Stimulated activated effector memory CD8-positive, alpha-beta T cell treated with anti-CD3 and anti-CD28 coated beads, Interleukin-12 subunit alpha, Interleukin-12 subunit beta, amount 100 ng/mL, for 72 hours (primary cell): ENCODE results near the gene TRIO.

Source experiments
- ATAC-seq: fragments of 150-1000 bp; cut with Tn5 transposase; 2 replicates; pipeline ENCODE4 v1.10.0; 2021
- DNase-seq, 2 donors: peaks; one replicate each; pipeline ENCODE4 v3.0.0; 2021 to 2022; ENCODE audit warnings: low spot score in 2 of 2
- H3K27ac Mint-ChIP-seq: one replicate; pipeline ENCODE4 v1.8.0; 2022; ENCODE audit warnings: mild to moderate bottlenecking, mixed read lengths
- H3K36me3 Mint-ChIP-seq: one replicate; pipeline ENCODE4 v1.8.0; 2022; ENCODE audit warnings: mild to moderate bottlenecking, mixed read lengths
- H3K4me1 Mint-ChIP-seq: one replicate; pipeline ENCODE4 v1.8.0; 2022; ENCODE audit warnings: mixed read lengths
- H3K4me3 Mint-ChIP-seq: one replicate; pipeline ENCODE4 v1.8.0; 2022; ENCODE audit warnings: mild to moderate bottlenecking, mixed read lengths
- H3K9me3 Mint-ChIP-seq: one replicate; pipeline ENCODE4 v1.8.0; 2022; ENCODE audit warnings: mixed read lengths

Gene TRIO

GRCh38 chr5:14166437-14166836 is 23.3 kb downstream of the TRIO start:
- ATAC-seq (no peak), DNase-seq (no peak)
- Mint-ChIP-seq H3K4me1 (no peaks in the 10 kb centered on the region), H3K9me3 (no peaks in the 10 kb centered on the region), H3K36me3 (no peaks in the 10 kb centered on the region), H3K4me3 (no peak overlapping the region), H3K27ac (no peak overlapping the region)

- Mint-ChIP-seq H3K4me3 (no peak overlapping the region), H3K36me3 (no peaks in the 10 kb centered on the region), H3K9me3 (no peaks in the 10 kb centered on the region), H3K27ac (no peak overlapping the region), H3K4me1 (no peaks in the 10 kb centered on the region)
- DNase-seq (no peak), ATAC-seq (peak; percentile 44)
Measured at GRCh38 chr5:14167211-14167845, 24.2 kb downstream of the TRIO start.

- no peak overlapping the region for H3K27ac Mint-ChIP-seq
- no peak for ATAC-seq
- H3K4me1 Mint-ChIP-seq, result no peaks in the 10 kb centered on the region
- no peak overlapping the region for H3K4me3 Mint-ChIP-seq
- no peaks in the 10 kb centered on the region for H3K9me3 Mint-ChIP-seq
- no peaks in the 10 kb centered on the region for H3K36me3 Mint-ChIP-seq
- no peak for DNase-seq
Measured at GRCh38 chr5:14168144-14168792, 25.1 kb downstream of the TRIO start.

- H3K4me3 Mint-ChIP-seq, result no peak overlapping the region
- H3K36me3 Mint-ChIP-seq, result no peaks in the 10 kb centered on the region
- ATAC-seq (no peak), DNase-seq (no peak)
- no peaks in the 10 kb centered on the region for H3K9me3 Mint-ChIP-seq
- H3K27ac Mint-ChIP-seq, result no peak overlapping the region
- no peaks in the 10 kb centered on the region for H3K4me1 Mint-ChIP-seq
Measured at GRCh38 chr5:14168793-14169262, 25.7 kb downstream of the TRIO start.

- no peaks in the 10 kb centered on the region for H3K36me3 Mint-ChIP-seq
- no peak for ATAC-seq
- H3K4me1 Mint-ChIP-seq, result no peaks in the 10 kb centered on the region
- H3K4me3 Mint-ChIP-seq, result no peak overlapping the region
- H3K27ac Mint-ChIP-seq, result no peak overlapping the region
- no peaks in the 10 kb centered on the region for H3K9me3 Mint-ChIP-seq
- DNase-seq, result no peak
Measured at GRCh38 chr5:14171046-14171445, 27.9 kb downstream of the TRIO start.

- Mint-ChIP-seq H3K4me1 (no peaks in the 10 kb centered on the region), H3K9me3 (no peaks in the 10 kb centered on the region), H3K27ac (no peak overlapping the region), H3K4me3 (no peak overlapping the region), H3K36me3 (no peaks in the 10 kb centered on the region)
- ATAC-seq (no peak), DNase-seq (no peak)
Measured at GRCh38 chr5:14171621-14172020, 28.5 kb downstream of the TRIO start.

GRCh38 chr5:14172149-14172795 is 29.1 kb downstream of the TRIO start:
- H3K27ac Mint-ChIP-seq, result no peak overlapping the region
- DNase-seq (no peak), ATAC-seq (peak; percentile 55)
- H3K9me3 Mint-ChIP-seq, result no peaks in the 10 kb centered on the region
- H3K4me1 Mint-ChIP-seq, result no peaks in the 10 kb centered on the region
- H3K36me3 Mint-ChIP-seq, result no peaks in the 10 kb centered on the region
- H3K4me3 Mint-ChIP-seq, result no peak overlapping the region

GRCh38 chr5:14173377-14174229 is 30.5 kb downstream of the TRIO start:
- no peaks in the 10 kb centered on the region for H3K9me3 Mint-ChIP-seq
- ATAC-seq, result no peak
- DNase-seq, result no peak
- no peaks in the 10 kb centered on the region for H3K4me1 Mint-ChIP-seq
- no peak overlapping the region for H3K27ac Mint-ChIP-seq
- H3K4me3 Mint-ChIP-seq, result no peak overlapping the region
- H3K36me3 Mint-ChIP-seq, result no peaks in the 10 kb centered on the region

GRCh38 chr5:14174230-14174636 is 31.1 kb downstream of the TRIO start:
- H3K27ac Mint-ChIP-seq, result no peak overlapping the region
- DNase-seq (no peak), ATAC-seq (no peak)
- no peaks in the 10 kb centered on the region for H3K36me3 Mint-ChIP-seq
- no peaks in the 10 kb centered on the region for H3K4me1 Mint-ChIP-seq
- no peak overlapping the region for H3K4me3 Mint-ChIP-seq
- H3K9me3 Mint-ChIP-seq, result no peaks in the 10 kb centered on the region

- no peak overlapping the region for H3K4me3 Mint-ChIP-seq
- no peaks in the 10 kb centered on the region for H3K36me3 Mint-ChIP-seq
- no peak for ATAC-seq
- H3K4me1 Mint-ChIP-seq, result no peaks in the 10 kb centered on the region
- DNase-seq, result no peak
- no peak overlapping the region for H3K27ac Mint-ChIP-seq
- no peaks in the 10 kb centered on the region for H3K9me3 Mint-ChIP-seq
Measured at GRCh38 chr5:14175381-14175780, 32.2 kb downstream of the TRIO start.

- Mint-ChIP-seq H3K4me3 (no peak overlapping the region), H3K36me3 (no peaks in the 10 kb centered on the region)
- no peak for ATAC-seq
Measured at GRCh38 chr5:14176888-14177287, 33.7 kb downstream of the TRIO start.

GRCh38 chr5:14177634-14178033 is 34.5 kb downstream of the TRIO start:
- H3K4me1 Mint-ChIP-seq, result no peaks in the 10 kb centered on the region
- no peak overlapping the region for H3K27ac Mint-ChIP-seq
- H3K9me3 Mint-ChIP-seq, result no peaks in the 10 kb centered on the region
- DNase-seq, result no peak
- no peak overlapping the region for H3K4me3 Mint-ChIP-seq
- no peak for ATAC-seq
- no peaks in the 10 kb centered on the region for H3K36me3 Mint-ChIP-seq

More at GRCh38 chr5:14176888-14177287, 33.7 kb downstream of the TRIO start:
- Mint-ChIP-seq H3K27ac (no peak overlapping the region), H3K9me3 (no peaks in the 10 kb centered on the region), H3K4me1 (no peaks in the 10 kb centered on the region)
- no peak for DNase-seq

- H3K36me3 Mint-ChIP-seq, result no peaks in the 10 kb centered on the region
- DNase-seq (no peak), ATAC-seq (no peak)
- H3K27ac Mint-ChIP-seq, result no peak overlapping the region
- H3K4me3 Mint-ChIP-seq, result no peak overlapping the region
- H3K4me1 Mint-ChIP-seq, result no peaks in the 10 kb centered on the region
- H3K9me3 Mint-ChIP-seq, result no peaks in the 10 kb centered on the region
Measured at GRCh38 chr5:14178091-14178490, 34.9 kb downstream of the TRIO start.

- DNase-seq, result no peak
- H3K4me3 Mint-ChIP-seq, result no peak overlapping the region
- H3K36me3 Mint-ChIP-seq, result no peaks in the 10 kb centered on the region
- no peak for ATAC-seq
- H3K9me3 Mint-ChIP-seq, result no peaks in the 10 kb centered on the region
- no peaks in the 10 kb centered on the region for H3K4me1 Mint-ChIP-seq
- no peak overlapping the region for H3K27ac Mint-ChIP-seq
Measured at GRCh38 chr5:14178671-14179211, 35.6 kb downstream of the TRIO start.

- no peak overlapping the region for H3K27ac Mint-ChIP-seq
Measured at GRCh38 chr5:14179446-14179845, 36.3 kb downstream of the TRIO start.

More at GRCh38 chr5:14179446-14179845, 36.3 kb downstream of the TRIO start:
- Mint-ChIP-seq H3K4me1 (no peaks in the 10 kb centered on the region), H3K9me3 (no peaks in the 10 kb centered on the region), H3K4me3 (no peak overlapping the region), H3K36me3 (no peaks in the 10 kb centered on the region)
- ATAC-seq, result no peak
- no peak for DNase-seq
